ENCODE data around the gene PDCD2L.

- TF ChIP-seq, protein P1, sequence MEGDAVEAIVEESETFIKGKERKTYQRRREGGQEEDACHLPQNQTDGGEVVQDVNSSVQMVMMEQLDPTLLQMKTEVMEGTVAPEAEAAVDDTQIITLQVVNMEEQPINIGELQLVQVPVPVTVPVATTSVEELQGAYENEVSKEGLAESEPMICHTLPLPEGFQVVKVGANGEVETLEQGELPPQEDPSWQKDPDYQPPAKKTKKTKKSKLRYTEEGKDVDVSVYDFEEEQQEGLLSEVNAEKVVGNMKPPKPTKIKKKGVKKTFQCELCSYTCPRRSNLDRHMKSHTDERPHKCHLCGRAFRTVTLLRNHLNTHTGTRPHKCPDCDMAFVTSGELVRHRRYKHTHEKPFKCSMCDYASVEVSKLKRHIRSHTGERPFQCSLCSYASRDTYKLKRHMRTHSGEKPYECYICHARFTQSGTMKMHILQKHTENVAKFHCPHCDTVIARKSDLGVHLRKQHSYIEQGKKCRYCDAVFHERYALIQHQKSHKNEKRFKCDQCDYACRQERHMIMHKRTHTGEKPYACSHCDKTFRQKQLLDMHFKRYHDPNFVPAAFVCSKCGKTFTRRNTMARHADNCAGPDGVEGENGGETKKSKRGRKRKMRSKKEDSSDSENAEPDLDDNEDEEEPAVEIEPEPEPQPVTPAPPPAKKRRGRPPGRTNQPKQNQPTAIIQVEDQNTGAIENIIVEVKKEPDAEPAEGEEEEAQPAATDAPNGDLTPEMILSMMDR (IDR thresholded peaks at IDR 0.05 in 2 of 3, conservative IDR thresholded peaks at IDR 0.05 in 1 of 3; ENCODE audit: control insufficient read depth in 2 of 3, extremely low read depth in 1 of 3, insufficient read depth in 1 of 3, low read depth in 3 of 3, low read length in 3 of 3): no peak
- TF ChIP-seq POLR2AphosphoS5 (IDR thresholded peaks at IDR 0.05; ENCODE audit: low read length) (no peak), POLR2AphosphoS2 (IDR thresholded peaks at IDR 0.05; ENCODE audit: low read depth, low read length) (peak; percentile 79; the same call in 1 of the 2 replicates), TBL1XR1 (IDR thresholded peaks at IDR 0.05; ENCODE audit: low read depth, low read length) (no peak), CHD2 (IDR thresholded peaks at IDR 0.05; ENCODE audit: borderline replicate concordance, low read depth, low read length) (no peak), RAD51 (IDR thresholded peaks at IDR 0.05) (no peak), SP1 (IDR thresholded peaks at IDR 0.05; ENCODE audit: low read depth, low read length) (no peak), EZH2 (IDR thresholded peaks at IDR 0.05; ENCODE audit: borderline replicate concordance, control insufficient read depth, low read depth, low read length) (no peak), RAD21 (IDR thresholded peaks at IDR 0.05; ENCODE audit: insufficient read depth, low read depth, low read length) (no peak), SMC3 (IDR thresholded peaks at IDR 0.05; ENCODE audit: borderline replicate concordance, low read length) (no peak), BRCA1 (IDR thresholded peaks at IDR 0.05; ENCODE audit: low read depth, low read length) (no peak)
- TF ChIP-seq, protein P2, sequence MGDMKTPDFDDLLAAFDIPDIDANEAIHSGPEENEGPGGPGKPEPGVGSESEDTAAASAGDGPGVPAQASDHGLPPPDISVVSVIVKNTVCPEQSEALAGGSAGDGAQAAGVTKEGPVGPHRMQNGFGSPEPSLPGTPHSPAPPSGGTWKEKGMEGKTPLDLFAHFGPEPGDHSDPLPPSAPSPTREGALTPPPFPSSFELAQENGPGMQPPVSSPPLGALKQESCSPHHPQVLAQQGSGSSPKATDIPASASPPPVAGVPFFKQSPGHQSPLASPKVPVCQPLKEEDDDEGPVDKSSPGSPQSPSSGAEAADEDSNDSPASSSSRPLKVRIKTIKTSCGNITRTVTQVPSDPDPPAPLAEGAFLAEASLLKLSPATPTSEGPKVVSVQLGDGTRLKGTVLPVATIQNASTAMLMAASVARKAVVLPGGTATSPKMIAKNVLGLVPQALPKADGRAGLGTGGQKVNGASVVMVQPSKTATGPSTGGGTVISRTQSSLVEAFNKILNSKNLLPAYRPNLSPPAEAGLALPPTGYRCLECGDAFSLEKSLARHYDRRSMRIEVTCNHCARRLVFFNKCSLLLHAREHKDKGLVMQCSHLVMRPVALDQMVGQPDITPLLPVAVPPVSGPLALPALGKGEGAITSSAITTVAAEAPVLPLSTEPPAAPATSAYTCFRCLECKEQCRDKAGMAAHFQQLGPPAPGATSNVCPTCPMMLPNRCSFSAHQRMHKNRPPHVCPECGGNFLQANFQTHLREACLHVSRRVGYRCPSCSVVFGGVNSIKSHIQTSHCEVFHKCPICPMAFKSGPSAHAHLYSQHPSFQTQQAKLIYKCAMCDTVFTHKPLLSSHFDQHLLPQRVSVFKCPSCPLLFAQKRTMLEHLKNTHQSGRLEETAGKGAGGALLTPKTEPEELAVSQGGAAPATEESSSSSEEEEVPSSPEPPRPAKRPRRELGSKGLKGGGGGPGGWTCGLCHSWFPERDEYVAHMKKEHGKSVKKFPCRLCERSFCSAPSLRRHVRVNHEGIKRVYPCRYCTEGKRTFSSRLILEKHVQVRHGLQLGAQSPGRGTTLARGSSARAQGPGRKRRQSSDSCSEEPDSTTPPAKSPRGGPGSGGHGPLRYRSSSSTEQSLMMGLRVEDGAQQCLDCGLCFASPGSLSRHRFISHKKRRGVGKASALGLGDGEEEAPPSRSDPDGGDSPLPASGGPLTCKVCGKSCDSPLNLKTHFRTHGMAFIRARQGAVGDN (IDR thresholded peaks at IDR 0.05): no peak
These were observed 20.6 kb upstream of the PDCD2L start for GRCh38 chr19:34383599-34383998.
